Neural progenitor cell (in vitro differentiated cells): ENCODE measurements around the gene KIF16B. TPM values are rescaled to one million over a fixed set of nuclear protein-coding genes. Genes with fewer than 3 reads are reported as not detected.

Source experiments
- DNase-seq: peaks from one replicate; pipeline ENCODE4 v3.0.0-alpha.2; 2016; ENCODE audit warnings: low spot score
- H2AFZ ChIP-seq: fragments of 200-600 bp; sonication (generic); replicated peaks from 2 replicates; pipeline ENCODE4 v1.6.1; 2016; ENCODE audit warnings: antibody characterized with exemption
- H3F3A ChIP-seq: fragments of 200-600 bp; sonication (generic); 2 replicates; pipeline ENCODE4 v1.6.1; 2016; ENCODE audit warnings: antibody characterized with exemption, low read depth
- H3K27ac ChIP-seq: fragments of 200-600 bp; sonication (generic); 2 replicates; pipeline ENCODE4 v1.5.1; 2016; ENCODE audit warnings: mild to moderate bottlenecking
- H3K27me3 ChIP-seq: fragments of 200-600 bp; sonication (generic); 2 replicates; pipeline ENCODE4 v1.6.1; 2016; ENCODE audit warnings: mild to moderate bottlenecking, moderate library complexity
- H3K36me3 ChIP-seq: fragments of 200-600 bp; sonication (generic); 2 replicates; pipeline ENCODE4 v1.5.1; 2016
- H3K4me1 ChIP-seq: fragments of 200-600 bp; sonication (generic); 2 replicates; pipeline ENCODE4 v1.6.1; 2016; ENCODE audit warnings: mixed run types
- H3K4me2 ChIP-seq: fragments of 200-600 bp; sonication (generic); 2 replicates; pipeline ENCODE4 v1.6.1; 2016
- H3K4me3 ChIP-seq: fragments of 200-600 bp; sonication (generic); 2 replicates; pipeline ENCODE4 v1.5.1; 2016
- H3K79me2 ChIP-seq: fragments of 200-600 bp; sonication (generic); 2 replicates; pipeline ENCODE4 v1.6.1; 2016; ENCODE audit warnings: low read depth
- H3K9ac ChIP-seq: fragments of 200-600 bp; sonication (generic); 2 replicates; pipeline ENCODE4 v1.6.1; 2016
- H3K9me3 ChIP-seq: fragments of 200-600 bp; sonication (generic); 2 replicates; pipeline ENCODE4 v1.5.1; 2016; ENCODE audit warnings: low read depth
- H4K20me1 ChIP-seq: fragments of 200-600 bp; sonication (generic); 2 replicates; pipeline ENCODE4 v1.6.1; 2016; ENCODE audit warnings: low read depth
- H3K27ac Mint-ChIP-seq: 3 replicates; pipeline ENCODE4 v1.8.0; 2021; ENCODE audit warnings: mixed read lengths
- H3K27me3 Mint-ChIP-seq: 2 replicates; pipeline ENCODE4 v1.8.0; 2022; ENCODE audit warnings: low read depth, mild to moderate bottlenecking, inconsistent platforms, moderate library complexity, mixed read lengths; ENCODE audit not compliant: insufficient read depth
- H3K36me3 Mint-ChIP-seq: 3 replicates; pipeline ENCODE4 v1.8.0; 2021; ENCODE audit warnings: mixed read lengths
- H3K4me1 Mint-ChIP-seq: 3 replicates; pipeline ENCODE4 v1.8.0; 2021; ENCODE audit warnings: mixed read lengths
- H3K4me3 Mint-ChIP-seq: 3 replicates; pipeline ENCODE4 v1.8.0; 2021; ENCODE audit warnings: mild to moderate bottlenecking, moderate library complexity, mixed read lengths
- H3K9me3 Mint-ChIP-seq: 3 replicates; pipeline ENCODE4 v1.8.0; 2020; ENCODE audit warnings: mixed read lengths
- CTCF ChIP-seq: fragments of 200-600 bp; sonication (generic); IDR thresholded peaks from 2 replicates; pipeline ENCODE4 v1.5.1; 2017; ENCODE audit warnings: antibody characterized with exemption, mild to moderate bottlenecking
- EZH2 ChIP-seq: fragments of 200-600 bp; sonication (generic); IDR thresholded peaks from 2 replicates; pipeline ENCODE4 v1.6.1; 2017; ENCODE audit warnings: antibody characterized with exemption, mild to moderate bottlenecking, moderate library complexity
- EZH2phosphoT487 ChIP-seq: fragments of 200-600 bp; sonication (generic); IDR thresholded peaks from 2 replicates; pipeline ENCODE4 v1.6.1; 2017; ENCODE audit warnings: antibody characterized with exemption
- total RNA-seq: library from RNA; depleted of rRNA; stranded (reverse); fragments of >200 nt; gene quantifications from 2 replicates; pipeline ENCODE4 v1.2.3, GENCODE V29; 2015; ENCODE audit warnings: low replicate concordance

The KIF16B gene
- total RNA-seq, 1 donor from 2014 or later = 15.5 TPM

GRCh38 chr20:16258766-16259165 lies 314.5 kb downstream of the KIF16B start:
- DNase-seq = no peak
- H4K20me1 ChIP-seq = no peaks in the 10 kb centered on the region
- H3K36me3 ChIP-seq = no peaks in the 10 kb centered on the region
- H3K27ac Mint-ChIP-seq = no peak overlapping the region
- TF ChIP-seq EZH2 (no peak), CTCF (no peak)
- no peak overlapping the region for H3K4me3 Mint-ChIP-seq
- no peaks in the 10 kb centered on the region for H3K36me3 Mint-ChIP-seq
- no peaks in the 10 kb centered on the region for H3K27me3 ChIP-seq
- H3K27ac ChIP-seq = no peak overlapping the region
- no peak overlapping the region for H3K4me3 ChIP-seq
- H3F3A ChIP-seq = no peaks in the 10 kb centered on the region
- no peaks in the 10 kb centered on the region for H3K9me3 ChIP-seq
- no peak overlapping the region for H3K4me2 ChIP-seq
- peaks cover 9% of the 10 kb centered on the region for H3K27me3 Mint-ChIP-seq
- no peaks in the 10 kb centered on the region for H3K4me1 Mint-ChIP-seq
- no peak overlapping the region for H3K9ac ChIP-seq
- no peak overlapping the region for H2AFZ ChIP-seq
- H3K9me3 Mint-ChIP-seq = peaks cover 2% of the 10 kb centered on the region
- H3K4me1 ChIP-seq = no peaks in the 10 kb centered on the region
- H3K79me2 ChIP-seq = no peaks in the 10 kb centered on the region

- H3K9ac ChIP-seq = no peak overlapping the region
- TF ChIP-seq EZH2phosphoT487 = no peak
- TF ChIP-seq EZH2 = no peak
- no peak for TF ChIP-seq CTCF
- H3K4me3 Mint-ChIP-seq = no peak overlapping the region
- H3K4me1 ChIP-seq = no peaks in the 10 kb centered on the region
- no peak overlapping the region for H2AFZ ChIP-seq
- H3K9me3 ChIP-seq = no peaks in the 10 kb centered on the region
- H4K20me1 ChIP-seq = no peaks in the 10 kb centered on the region
- H3K9me3 Mint-ChIP-seq = no peaks in the 10 kb centered on the region
- DNase-seq = no peak
- H3K4me1 Mint-ChIP-seq = no peaks in the 10 kb centered on the region
- no peak overlapping the region for H3K27ac Mint-ChIP-seq
- H3K79me2 ChIP-seq = no peaks in the 10 kb centered on the region
- no peaks in the 10 kb centered on the region for H3F3A ChIP-seq
- H3K4me3 ChIP-seq = no peak overlapping the region
- H3K4me2 ChIP-seq = no peak overlapping the region
- H3K36me3 ChIP-seq = no peaks in the 10 kb centered on the region
- peaks cover 9% of the 10 kb centered on the region for H3K27me3 Mint-ChIP-seq
- H3K27ac ChIP-seq = no peak overlapping the region
- H3K27me3 ChIP-seq = no peaks in the 10 kb centered on the region
- H3K36me3 Mint-ChIP-seq = no peaks in the 10 kb centered on the region
These were observed 315.3 kb downstream of the KIF16B start for GRCh38 chr20:16257813-16258430.

GRCh38 chr20:16257021-16257420 lies 316.2 kb downstream of the KIF16B start:
- Histone ChIP-seq H3K36me3 (no peaks in the 10 kb centered on the region), H4K20me1 (no peaks in the 10 kb centered on the region), H3K9ac (no peak overlapping the region), H2AFZ (no peak overlapping the region), H3K4me3 (no peak overlapping the region), H3F3A (no peaks in the 10 kb centered on the region), H3K27me3 (no peaks in the 10 kb centered on the region), H3K27ac (no peak overlapping the region), H3K79me2 (no peaks in the 10 kb centered on the region), H3K9me3 (no peaks in the 10 kb centered on the region), H3K4me1 (no peaks in the 10 kb centered on the region), H3K4me2 (no peak overlapping the region)
- TF ChIP-seq EZH2phosphoT487 (no peak), EZH2 (no peak), CTCF (no peak)
- H3K4me3 Mint-ChIP-seq = no peak overlapping the region
- no peak overlapping the region for H3K27ac Mint-ChIP-seq
- no peaks in the 10 kb centered on the region for H3K9me3 Mint-ChIP-seq
- peaks cover 9% of the 10 kb centered on the region for H3K27me3 Mint-ChIP-seq
- H3K36me3 Mint-ChIP-seq = no peaks in the 10 kb centered on the region
- DNase-seq = no peak
- no peaks in the 10 kb centered on the region for H3K4me1 Mint-ChIP-seq
